ENCODE results near the gene ANGPT4.

Gene ANGPT4

GRCh38 chr20:822651-823573 is 93.2 kb downstream of the ANGPT4 start:
- DNase-seq, result no peak

DNA sequence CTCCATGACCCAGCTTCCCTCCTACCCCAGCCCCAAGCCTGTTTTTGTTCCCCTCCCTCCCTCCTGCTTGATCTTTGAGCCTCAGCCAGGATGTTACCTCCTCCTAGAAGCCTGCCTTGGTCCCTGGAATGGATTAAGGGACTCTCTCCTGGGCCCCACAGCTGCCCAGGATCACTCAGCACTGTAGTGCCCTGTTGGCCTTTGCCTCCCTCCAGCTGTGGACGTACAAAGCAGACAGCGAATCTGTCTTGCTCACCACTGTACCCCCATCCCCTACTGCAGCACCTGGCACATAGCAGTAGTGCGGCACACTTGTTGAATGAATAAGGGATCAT is 94.4 kb downstream of the ANGPT4 start:
- DNase-seq, result no peak

DNA sequence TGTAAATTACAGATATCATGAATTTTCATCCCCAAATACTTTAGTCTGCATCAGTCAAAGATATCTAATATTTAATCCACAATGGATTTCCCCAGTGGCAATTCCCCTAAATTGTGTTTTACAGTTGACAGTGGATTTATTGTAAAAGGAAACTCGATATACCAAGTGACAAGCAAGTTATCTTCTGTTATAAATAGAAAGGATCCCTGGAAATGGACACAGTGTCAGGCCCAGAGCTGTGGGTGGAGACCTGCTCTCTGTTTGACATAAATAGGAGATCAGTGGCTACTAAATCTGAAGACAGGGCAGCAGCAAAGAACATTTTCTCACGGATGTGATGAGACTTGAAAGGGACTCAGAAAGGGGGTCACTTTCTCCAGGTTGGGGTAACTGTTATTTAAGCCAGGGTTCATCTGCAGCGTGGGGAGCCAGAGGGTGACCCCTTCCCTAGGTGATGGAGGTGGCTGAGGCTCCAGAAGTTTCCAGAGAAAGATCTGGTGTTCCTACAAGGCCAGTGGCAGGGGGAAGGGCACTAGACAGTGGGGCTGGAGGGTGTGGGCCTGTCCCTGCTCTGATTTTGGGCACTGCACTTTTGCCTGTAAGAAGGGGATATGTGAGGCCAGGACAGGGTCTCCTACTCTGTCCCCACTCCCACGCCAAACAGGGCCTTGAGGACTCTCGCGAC is 94.9 kb downstream of the ANGPT4 start:
- DNase-seq, result no peak

DNA sequence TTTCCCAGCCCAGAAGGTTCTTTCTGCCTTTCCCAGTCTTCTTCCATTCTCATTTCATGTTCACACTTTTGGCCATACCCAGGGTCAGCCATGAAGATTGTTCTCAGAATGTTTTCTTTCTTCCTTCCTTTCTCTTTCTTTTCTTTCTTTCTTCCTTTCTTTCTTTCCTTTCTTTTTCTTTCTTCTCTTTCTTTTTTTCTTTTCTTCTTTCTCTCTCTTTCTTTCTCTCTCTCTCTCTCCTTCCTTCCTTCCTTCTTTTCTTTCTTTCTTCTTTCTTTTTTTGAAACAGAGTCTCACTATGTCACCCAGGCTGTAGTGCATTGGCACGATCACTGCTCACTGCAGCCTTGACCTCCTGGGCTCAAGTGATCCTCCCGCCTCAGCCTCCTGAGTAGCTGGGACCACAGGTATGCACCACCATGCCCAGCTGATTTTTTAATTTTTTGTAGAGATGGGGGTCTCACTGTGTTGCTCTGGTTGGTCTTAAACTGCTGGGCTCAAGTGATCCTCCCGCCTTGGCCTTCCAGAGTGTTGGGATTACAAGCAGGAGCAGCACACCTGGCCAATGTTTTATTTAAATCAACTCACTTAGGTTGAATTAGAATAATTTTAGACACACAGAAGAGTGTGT is 95.7 kb downstream of the ANGPT4 start:
- no peak for DNase-seq
